GM12878 (cell line): Measurements from ENCODE around the gene NUB1. TPM values are rescaled to one million over a fixed set of nuclear protein-coding genes. Genes with fewer than 3 reads are reported as not detected.
A peak's percentile ranks its signal among the peaks of the same experiment; 100 is the strongest.

Experiments
- ATAC-seq: fragments of 200-7000 bp; cut with Tn5 transposase; 3 replicates; pipeline ENCODE4 v1.9.1; 2020; ENCODE audit warnings: mild to moderate bottlenecking, moderate library complexity
- BruUV-seq: library from RNA; stranded (reverse); fragments of 400-500 nt; replicated peaks from 2 replicates; lab custom pipeline; 2021; lab: Mats Ljungman, UMichigan
- CTCF ChIA-PET: fragments of 300-600 bp; sonication (Branson Sonifier 250); formaldehyde crosslinking; extraction: SDS; loops from one replicate; lab custom pipeline; 2021; ENCODE audit warnings: inconsistent platforms; lab: Yijun Ruan, JAX
- POLR2A ChIA-PET: fragments of 350-600 bp; formaldehyde crosslinking; extraction: SDS; loops from one replicate; lab custom pipeline; 2021; ENCODE audit warnings: inconsistent platforms; lab: Charles Lee
- RAD21 ChIA-PET: fragments of 300-600 bp; sonication (Branson Sonifier 250); formaldehyde crosslinking; loops from one replicate; lab custom pipeline; 2023; ENCODE audit warnings: antibody characterized with exemption; ENCODE audit not compliant: unreplicated experiment; lab: Charles Lee
- SMC1A ChIA-PET: fragments of 300-600 bp; sonication (Branson Sonifier 250); formaldehyde crosslinking; loops from one replicate; lab custom pipeline; 2023; ENCODE audit not compliant: unreplicated experiment, uncharacterized antibody; lab: Charles Lee
- DNase-seq: peaks from one replicate; pipeline ENCODE4 v3.0.0-alpha.2; 2011; ENCODE audit warnings: low read depth, low spot score
- FAIRE-seq: peaks from 3 replicates; lab custom pipeline; 2011; peaks lifted over from hg19 to GRCh38; lab: Jason Lieb, UNC
- H2AFZ ChIP-seq: 2 replicates; pipeline ENCODE4 v1.6.0; 2011; ENCODE audit warnings: low read depth, low read length, control low read depth; ENCODE audit not compliant: control insufficient read depth
- H3K27ac ChIP-seq: 2 replicates; pipeline ENCODE4 v1.5.1; 2011; ENCODE audit warnings: control low read depth; ENCODE audit not compliant: control insufficient read depth, insufficient read depth
- H3K27me3 ChIP-seq, 2 experiments: replicated peaks in 1 of 2; 2 replicates each; pipeline versions ENCODE4 v1.6.0 to v1.6.1; 2011; ENCODE audit warnings: low read length in 1 of 2; ENCODE audit not compliant: control insufficient read depth in 2 of 2, insufficient read depth in 2 of 2
- H3K36me3 ChIP-seq, 2 experiments: 2 replicates each; pipeline ENCODE4 v1.5.1; 2011; ENCODE audit warnings: low read length in 1 of 2; ENCODE audit not compliant: control insufficient read depth in 2 of 2, insufficient read depth in 2 of 2
- H3K4me1 ChIP-seq: 2 replicates; pipeline ENCODE4 v1.6.1; 2011; ENCODE audit warnings: mild to moderate bottlenecking, low read length, moderate library complexity, mixed read lengths; ENCODE audit not compliant: control insufficient read depth, insufficient read depth
- H3K4me2 ChIP-seq: 2 replicates; pipeline ENCODE4 v1.6.0; 2011; ENCODE audit warnings: control low read depth; ENCODE audit not compliant: control insufficient read depth, insufficient read depth
- H3K4me3 ChIP-seq: fragments of 200-600 bp; sonication (generic); 2 replicates; pipeline ENCODE4 v1.5.1; 2016
- H3K79me2 ChIP-seq: 2 replicates; pipeline ENCODE4 v1.6.0; 2011; ENCODE audit warnings: low read length; ENCODE audit not compliant: control insufficient read depth, insufficient read depth
- H3K9ac ChIP-seq: 2 replicates; pipeline ENCODE4 v1.8.0; 2011; ENCODE audit warnings: low read length, control low read depth, mixed read lengths; ENCODE audit not compliant: control insufficient read depth, insufficient read depth
- H3K9me3 ChIP-seq: replicated peaks from 3 replicates; pipeline ENCODE4 v1.5.1; 2011; ENCODE audit warnings: mild to moderate bottlenecking, low read length; ENCODE audit not compliant: control insufficient read depth, insufficient read depth
- H4K20me1 ChIP-seq: 2 replicates; pipeline ENCODE4 v1.6.0; 2011; ENCODE audit not compliant: control insufficient read depth, insufficient read depth
- HSF1 ChIP-seq: fragments of 150-350 bp; IDR thresholded peaks from 2 replicates; pipeline ENCODE4 v1.6.1; 2014; ENCODE audit warnings: mild to moderate bottlenecking, low read depth, low read length
- RAD21 ChIP-seq: IDR thresholded peaks from 2 replicates; pipeline ENCODE4 v1.6.1; 2011; ENCODE audit warnings: mild to moderate bottlenecking, low read depth, low read length, moderate library complexity; ENCODE audit not compliant: insufficient read depth
- WGBS: methylation state at CpG from one replicate; pipeline ENCODE4 v1.1.6; 2016; ENCODE audit warnings: low lambda C conversion rate; ENCODE audit not compliant: insufficient replicate concordance, insufficient coverage; ENCODE audit errors: missing lambda C conversion rate; 5-methylcytosine and 5-hydroxymethylcytosine counted together
- in situ Hi-C: fragments of 300-500 bp; cut with MboI; formaldehyde crosslinking; loops from 9 replicates; pipeline ENCODE4 v1.14.3; 2018; ENCODE audit warnings: mixed read lengths
- intact Hi-C: fragments of 100-400 bp; cut with micrococcal nuclease; formaldehyde crosslinking; loops from one replicate; pipeline ENCODE4 v1.14.2; 2022; ENCODE audit not compliant: unreplicated experiment
- polyA plus RNA-seq, 11 experiments: library from polyadenylated mRNA; depleted of rRNA in 4 of 11; unstranded in 6 of 11; stranded (reverse) in 5 of 11; fragments of >200 nt; fragmentation: Nextera tagmentation in 4 of 11; fragmentation: Illumina TruSeq in 1 of 11; extraction: Ambion mirVana in 4 of 11; extraction: Trizol in 1 of 11; gene quantifications; 1 replicate in 1 of 11; 2 replicates in 10 of 11; pipeline versions ENCODE4 v1.2.1 to v1.2.3, GENCODE V29; 2011 to 2016; ENCODE audit warnings: inconsistent platforms in 2 of 11, missing spikeins in 2 of 11, low read depth in 1 of 11
- total RNA-seq, 4 experiments: library from RNA; depleted of rRNA in 3 of 4; stranded (reverse); fragments of >200 nt in 3 of 4; fragmentation: Illumina TruSeq in 1 of 4; extraction: Trizol in 1 of 4; gene quantifications; 2 replicates each; pipeline versions ENCODE4 v1.2.1 to v1.2.3, GENCODE V29; 2013 to 2021
- TF ChIP-seq, protein P1 (sequence below), 3 experiments: IDR thresholded peaks in 2 of 3; conservative IDR thresholded peaks in 1 of 3; 2 replicates each; pipeline ENCODE4 v1.5.1; 2011; ENCODE audit warnings: low read depth in 3 of 3, low read length in 3 of 3, mild to moderate bottlenecking in 3 of 3, control low read depth in 2 of 3, moderate library complexity in 2 of 3, inconsistent platforms in 1 of 3, mixed read lengths in 1 of 3; ENCODE audit not compliant: control insufficient read depth in 2 of 3, insufficient read depth in 1 of 3; ENCODE audit errors: extremely low read depth in 1 of 3

The NUB1 gene
- total and polyA plus RNA-seq, 10 of the 15 experiments (the other 5 are each of a cell fraction or from before 2014, with no cell fraction given): 24.1 to 102 (median 49.0) TPM

- POLR2A ChIA-PET: no interaction called here
Observed at GRCh38 chr7:151310578-151310977, 31.0 kb upstream of the NUB1 start.

More at GRCh38 chr7:151310578-151310977, 31.0 kb upstream of the NUB1 start:
- TF ChIP-seq RAD21 (0 out of 2 replicates have a peak, but pooled peaks have one; percentile 30), HSF1 (no peak)
- TF ChIP-seq, protein P1, sequence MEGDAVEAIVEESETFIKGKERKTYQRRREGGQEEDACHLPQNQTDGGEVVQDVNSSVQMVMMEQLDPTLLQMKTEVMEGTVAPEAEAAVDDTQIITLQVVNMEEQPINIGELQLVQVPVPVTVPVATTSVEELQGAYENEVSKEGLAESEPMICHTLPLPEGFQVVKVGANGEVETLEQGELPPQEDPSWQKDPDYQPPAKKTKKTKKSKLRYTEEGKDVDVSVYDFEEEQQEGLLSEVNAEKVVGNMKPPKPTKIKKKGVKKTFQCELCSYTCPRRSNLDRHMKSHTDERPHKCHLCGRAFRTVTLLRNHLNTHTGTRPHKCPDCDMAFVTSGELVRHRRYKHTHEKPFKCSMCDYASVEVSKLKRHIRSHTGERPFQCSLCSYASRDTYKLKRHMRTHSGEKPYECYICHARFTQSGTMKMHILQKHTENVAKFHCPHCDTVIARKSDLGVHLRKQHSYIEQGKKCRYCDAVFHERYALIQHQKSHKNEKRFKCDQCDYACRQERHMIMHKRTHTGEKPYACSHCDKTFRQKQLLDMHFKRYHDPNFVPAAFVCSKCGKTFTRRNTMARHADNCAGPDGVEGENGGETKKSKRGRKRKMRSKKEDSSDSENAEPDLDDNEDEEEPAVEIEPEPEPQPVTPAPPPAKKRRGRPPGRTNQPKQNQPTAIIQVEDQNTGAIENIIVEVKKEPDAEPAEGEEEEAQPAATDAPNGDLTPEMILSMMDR (IDR thresholded peaks at IDR 0.05 in 2 of 3, conservative IDR thresholded peaks at IDR 0.05 in 1 of 3; ENCODE audit: control insufficient read depth in 2 of 3, extremely low read depth in 1 of 3, insufficient read depth in 1 of 3, low read depth in 3 of 3, low read length in 3 of 3): peak; percentile 24 to 29 (median 28); a peak in 3 of 6 replicates
- no peak overlapping the region for H3K4me3 ChIP-seq
- H3K9ac ChIP-seq: no peak overlapping the region
- no peaks in the 10 kb centered on the region for H3K36me3 ChIP-seq
- ChIA-PET RAD21 (interaction anchor here (0.6 to 1.5 kb wide), 4 partner anchors 42 to 320 kb away, joined by 3 to 4 read pairs (median 4); no protein-coding TSS in a partner anchor), CTCF (interaction anchor here (0.6 to 4.1 kb wide), 9 partner anchors 34 to 448 kb away, joined by 3 to 46 read pairs (median 4); no protein-coding TSS in a partner anchor), SMC1A (interaction anchor here (3.5 kb wide), 1 partner anchor 42 kb away, joined by 21 read pairs; no protein-coding TSS in a partner anchor)
- no peak for DNase-seq
- in situ Hi-C loops: no loop called here
- 7% methylated on average over 4 of the region's 4 CpGs for WGBS
- H3K27ac ChIP-seq: no peak overlapping the region
- H3K79me2 ChIP-seq: no peaks in the 10 kb centered on the region
- no peaks in the 10 kb centered on the region for H3K27me3 ChIP-seq
- no peak for FAIRE-seq
- H2AFZ ChIP-seq: no peak overlapping the region
- no peaks in the 10 kb centered on the region for H3K4me1 ChIP-seq
- H3K9me3 ChIP-seq: peaks cover 2% of the 10 kb centered on the region; the same call in 2 of the 3 replicates
- no peaks in the 10 kb centered on the region for H4K20me1 ChIP-seq
- H3K4me2 ChIP-seq: no peak overlapping the region
- intact Hi-C loops: no loop called here
- ATAC-seq: no peak
- BruUV-seq: no TSS peak
